Osteoblast (primary cell): ENCODE data around the gene COL15A1. TPM values are rescaled to one million over a fixed set of nuclear protein-coding genes. Genes with fewer than 3 reads are reported as not detected.

Experiments
- DNase-seq: peaks from one replicate; pipeline ENCODE4 v3.0.0; 2011; ENCODE audit warnings: low spot score, mixed read lengths; ENCODE audit not compliant: insufficient read length; ENCODE audit errors: missing footprints
- H2AFZ ChIP-seq: 2 replicates; pipeline ENCODE4 v1.6.0; 2011; ENCODE audit warnings: mild to moderate bottlenecking, low read length
- H3K27ac ChIP-seq: 2 replicates; pipeline ENCODE4 v1.5.1; 2011; ENCODE audit warnings: mild to moderate bottlenecking, low read depth, low read length, moderate library complexity
- H3K27me3 ChIP-seq: 2 replicates; pipeline ENCODE4 v1.6.0; 2012; ENCODE audit warnings: mild to moderate bottlenecking, control low read depth, inconsistent platforms, low read length, moderate library complexity; ENCODE audit not compliant: insufficient read depth
- H3K36me3 ChIP-seq: 2 replicates; pipeline ENCODE4 v1.5.1; 2011; ENCODE audit warnings: mild to moderate bottlenecking, low read length, control low read depth, moderate library complexity; ENCODE audit not compliant: insufficient read depth
- H3K4me1 ChIP-seq: 2 replicates; pipeline ENCODE4 v1.5.1; 2011; ENCODE audit warnings: mild to moderate bottlenecking, low read length, control low read depth, moderate library complexity; ENCODE audit not compliant: insufficient read depth
- H3K4me2 ChIP-seq: 2 replicates; pipeline ENCODE4 v1.6.0; 2011; ENCODE audit warnings: mild to moderate bottlenecking, low read length; ENCODE audit not compliant: insufficient read depth
- H3K4me3 ChIP-seq: fragments of 200-600 bp; sonication (generic); 3 replicates; pipeline ENCODE4 v1.5.1; 2012; ENCODE audit warnings: mild to moderate bottlenecking, low read length, inconsistent platforms; ENCODE audit not compliant: insufficient read depth
- H3K79me2 ChIP-seq: 2 replicates; pipeline ENCODE4 v1.6.0; 2012; ENCODE audit warnings: mild to moderate bottlenecking, low read length, control low read depth, inconsistent platforms; ENCODE audit not compliant: insufficient read depth
- H3K9me3 ChIP-seq: 2 replicates; pipeline ENCODE4 v1.5.1; 2011; ENCODE audit warnings: low read depth, low read length, control low read depth
- H4K20me1 ChIP-seq: 2 replicates; pipeline ENCODE4 v1.6.0; 2012; ENCODE audit warnings: mild to moderate bottlenecking, low read length, control low read depth; ENCODE audit not compliant: insufficient read depth
- CTCF ChIP-seq: IDR thresholded peaks from 2 replicates; pipeline ENCODE4 v1.5.1; 2011; ENCODE audit warnings: mild to moderate bottlenecking, low read depth, low read length, moderate library complexity; ENCODE audit errors: extremely low read depth
- total RNA-seq: library from RNA; depleted of rRNA; stranded (reverse); fragments of >200 nt; gene quantifications from 2 replicates; pipeline ENCODE4 v1.2.3, GENCODE V29; 2012

Gene COL15A1
- total RNA-seq, 1 donor, result 29.3 TPM

DNA sequence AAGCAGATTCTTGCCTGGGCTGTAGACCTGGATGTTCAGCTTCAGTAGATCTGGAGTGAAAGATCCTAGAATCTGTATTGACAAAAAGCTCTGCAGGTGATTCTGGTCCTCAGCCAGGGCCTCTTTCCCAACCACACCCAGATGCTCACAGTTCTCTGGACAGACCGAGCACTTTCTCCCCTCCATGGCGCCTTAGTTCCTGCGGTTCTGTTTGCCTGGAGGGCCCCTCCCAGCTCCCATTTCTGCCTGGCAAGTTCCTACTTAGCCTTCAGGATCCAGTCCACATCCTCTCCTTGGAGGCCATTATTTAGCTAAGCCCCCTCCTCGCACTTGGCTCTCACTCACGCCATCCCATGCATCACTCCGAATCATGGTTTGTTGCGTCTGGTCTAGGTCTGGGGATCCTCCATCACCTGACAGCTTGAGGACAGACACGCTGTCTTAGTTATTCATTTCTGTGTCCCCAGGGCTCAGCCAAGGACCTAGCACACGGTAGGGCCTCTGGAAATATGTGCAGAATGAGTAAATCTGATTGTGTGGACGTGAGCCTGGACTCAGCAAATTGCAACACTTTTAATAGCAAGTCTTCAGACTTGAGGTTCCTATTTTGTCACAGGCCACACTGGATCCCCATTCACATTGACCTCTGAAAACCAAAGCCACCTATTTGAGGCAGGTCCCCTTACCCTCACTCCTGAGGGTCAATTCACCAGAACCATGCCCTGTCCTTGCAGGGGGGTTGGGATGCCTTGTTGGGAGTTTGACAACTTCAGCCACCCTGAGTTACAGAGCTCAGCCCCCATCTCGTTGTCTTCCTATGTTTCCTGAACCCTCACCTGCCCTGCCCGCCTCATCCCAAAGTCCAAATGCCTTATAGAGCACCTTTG is 50.7 kb downstream of the COL15A1 start:
- DNase-seq, result peak; percentile 31
- H3K4me1 ChIP-seq, result peaks cover 41% of the 10 kb centered on the region
- no peaks in the 10 kb centered on the region for H3K36me3 ChIP-seq
- H3K9me3 ChIP-seq, result no peaks in the 10 kb centered on the region
- no peak overlapping the region for H3K4me3 ChIP-seq
- H2AFZ ChIP-seq, result no peak overlapping the region
- H3K79me2 ChIP-seq, result no peaks in the 10 kb centered on the region
- TF ChIP-seq CTCF, result no peak
- no peak overlapping the region for H3K27ac ChIP-seq
- peaks cover 12% of the 10 kb centered on the region for H4K20me1 ChIP-seq
- peaks cover 47% of the 10 kb centered on the region for H3K27me3 ChIP-seq
- no peak overlapping the region for H3K4me2 ChIP-seq

GRCh38 chr9:98995059-98995671 is 51.5 kb downstream of the COL15A1 start:
- Histone ChIP-seq H3K36me3 (no peaks in the 10 kb centered on the region), H3K79me2 (no peaks in the 10 kb centered on the region), H2AFZ (no peak overlapping the region), H3K9me3 (no peaks in the 10 kb centered on the region), H3K4me1 (peaks cover 34% of the 10 kb centered on the region), H3K27me3 (peaks cover 47% of the 10 kb centered on the region), H3K4me2 (no peak overlapping the region), H3K4me3 (no peak overlapping the region), H3K27ac (no peak overlapping the region), H4K20me1 (peaks cover 8% of the 10 kb centered on the region)
- no peak for TF ChIP-seq CTCF
- DNase-seq, result peak; percentile 69

GRCh38 chr9:98995971-98996504 is 52.3 kb downstream of the COL15A1 start:
- H3K27me3 ChIP-seq, result peaks cover 45% of the 10 kb centered on the region
- no peak for TF ChIP-seq CTCF

GRCh38 chr9:98997604-98998003 is 53.9 kb downstream of the COL15A1 start:
- TF ChIP-seq CTCF, result no peak
- Histone ChIP-seq H3K27ac (peak overlapping the region; percentile 58), H3K9me3 (no peaks in the 10 kb centered on the region), H3K36me3 (no peaks in the 10 kb centered on the region), H3K79me2 (no peaks in the 10 kb centered on the region), H3K4me2 (peak overlapping the region; percentile 73), H3K4me1 (peaks cover 34% of the 10 kb centered on the region), H4K20me1 (peaks cover 4% of the 10 kb centered on the region), H3K27me3 (peaks cover 52% of the 10 kb centered on the region), H2AFZ (no peak overlapping the region), H3K4me3 (no peak overlapping the region)
- peak; percentile 83 for DNase-seq

More at GRCh38 chr9:98995971-98996504, 52.3 kb downstream of the COL15A1 start:
- H3K4me2 ChIP-seq, result no peak overlapping the region
- H3K27ac ChIP-seq, result no peak overlapping the region
- peaks cover 4% of the 10 kb centered on the region for H4K20me1 ChIP-seq
- H3K9me3 ChIP-seq, result no peaks in the 10 kb centered on the region
- H3K4me3 ChIP-seq, result no peak overlapping the region
- no peak overlapping the region for H2AFZ ChIP-seq
- DNase-seq, result no peak
- H3K36me3 ChIP-seq, result no peaks in the 10 kb centered on the region
- no peaks in the 10 kb centered on the region for H3K79me2 ChIP-seq
- peaks cover 30% of the 10 kb centered on the region for H3K4me1 ChIP-seq
